MCF 10A (cell line): Measurements from ENCODE around the gene ZMIZ1. TPM values are rescaled to one million over a fixed set of nuclear protein-coding genes. Genes with fewer than 3 reads are reported as not detected.

Source experiments
- BruUV-seq: library from RNA; stranded (reverse); fragments of 400-500 nt; replicated peaks from 2 replicates; lab custom pipeline; 2021; lab: Mats Ljungman, UMichigan
- CTCF ChIA-PET: fragments of 300-600 bp; sonication (Branson Sonifier 250); formaldehyde crosslinking; extraction: SDS; loops from one replicate; lab custom pipeline; 2021; ENCODE audit warnings: antibody characterized with exemption, inconsistent platforms; lab: Yijun Ruan, JAX
- POLR2A ChIA-PET: fragments of 300-600, 350-650 bp; sonication (Branson Sonifier 250); formaldehyde crosslinking; extraction: SDS; loops from one replicate; lab custom pipeline; 2020; ENCODE audit warnings: antibody characterized with exemption, inconsistent platforms; lab: Yijun Ruan, JAX
- DNase-seq: peaks from one replicate; pipeline ENCODE4 v3.0.0-alpha.2; 2018; ENCODE audit not compliant: unreplicated experiment
- H3K27ac Mint-ChIP-seq: one replicate; pipeline ENCODE4 v1.8.0; 2022; ENCODE audit warnings: mild to moderate bottlenecking, low read depth, mixed read lengths; ENCODE audit not compliant: unreplicated experiment
- H3K27me3 Mint-ChIP-seq: one replicate; pipeline ENCODE4 v1.8.0; 2022; ENCODE audit warnings: mixed read lengths; ENCODE audit not compliant: insufficient read depth, unreplicated experiment
- H3K36me3 Mint-ChIP-seq: one replicate; pipeline ENCODE4 v1.8.0; 2022; ENCODE audit warnings: mild to moderate bottlenecking, moderate library complexity, mixed read lengths; ENCODE audit not compliant: insufficient read depth, unreplicated experiment
- H3K4me1 Mint-ChIP-seq: one replicate; pipeline ENCODE4 v1.8.0; 2022; ENCODE audit warnings: mixed read lengths; ENCODE audit not compliant: insufficient read depth, unreplicated experiment
- H3K4me3 Mint-ChIP-seq: one replicate; pipeline ENCODE4 v1.8.0; 2022; ENCODE audit warnings: mild to moderate bottlenecking, moderate library complexity, mixed read lengths; ENCODE audit not compliant: unreplicated experiment
- H3K9me3 Mint-ChIP-seq: one replicate; pipeline ENCODE4 v1.8.0; 2022; ENCODE audit warnings: mixed read lengths; ENCODE audit not compliant: unreplicated experiment
- CTCF ChIP-seq: fragments of 200-600 bp; IDR thresholded peaks from one replicate; pipeline ENCODE4 v1.8.0; 2022; ENCODE audit warnings: antibody characterized with exemption, mild to moderate bottlenecking; ENCODE audit not compliant: unreplicated experiment
- intact Hi-C: fragments of 100-400 bp; cut with micrococcal nuclease; formaldehyde crosslinking; loops from 2 replicates; pipeline ENCODE4 v1.14.1; 2022
- total RNA-seq: library from RNA; stranded (reverse); gene quantifications from 2 replicates; pipeline ENCODE4 v1.2.3, GENCODE V29; 2022

The ZMIZ1 gene
- total RNA-seq, 1 experiment from 2014 or later, result 15.5 TPM

- Mint-ChIP-seq H3K27me3 (no peaks in the 10 kb centered on the region), H3K36me3 (peaks cover 67% of the 10 kb centered on the region)
Measured at GRCh38 chr10:79353726-79354125, 285.0 kb downstream of the ZMIZ1 start.

GRCh38 chr10:79354141-79354540, 285.4 kb downstream of the ZMIZ1 start:
- H3K4me3 Mint-ChIP-seq, result no peak overlapping the region
- peaks cover 63% of the 10 kb centered on the region for H3K36me3 Mint-ChIP-seq

More at GRCh38 chr10:79353726-79354125, 285.0 kb downstream of the ZMIZ1 start:
- no peak overlapping the region for H3K27ac Mint-ChIP-seq
- H3K9me3 Mint-ChIP-seq, result no peaks in the 10 kb centered on the region
- no peak for DNase-seq
- CTCF ChIA-PET, result interaction anchor here (0.6 to 1.1 kb wide), 2 partner anchors 9 to 12 kb away, joined by 3 to 4 read pairs; no protein-coding TSS in a partner anchor
- no TSS peak for BruUV-seq
- no peak for TF ChIP-seq CTCF
- POLR2A ChIA-PET, result no interaction called here
- peaks cover 5% of the 10 kb centered on the region for H3K4me1 Mint-ChIP-seq
- H3K4me3 Mint-ChIP-seq, result no peak overlapping the region
- intact Hi-C loops, result no loop called here

GRCh38 chr10:79354615-79355014, 285.8 kb downstream of the ZMIZ1 start:
- Mint-ChIP-seq H3K4me1 (peaks cover 5% of the 10 kb centered on the region), H3K36me3 (peaks cover 61% of the 10 kb centered on the region), H3K9me3 (no peaks in the 10 kb centered on the region), H3K27me3 (no peaks in the 10 kb centered on the region), H3K4me3 (no peak overlapping the region), H3K27ac (no peak overlapping the region)
- CTCF ChIA-PET, result interaction anchor here (1.1 kb wide), 1 partner anchor 10 kb away, joined by 3 read pairs; no protein-coding TSS in a partner anchor
- intact Hi-C loops, result no loop called here
- TF ChIP-seq CTCF, result no peak
- BruUV-seq, result no TSS peak
- no peak for DNase-seq
- POLR2A ChIA-PET, result interaction anchor here (1.1 kb wide), 1 partner anchor 126 kb away, joined by 3 read pairs; no protein-coding TSS in a partner anchor

More at GRCh38 chr10:79354141-79354540, 285.4 kb downstream of the ZMIZ1 start:
- intact Hi-C loops, result no loop called here
- Mint-ChIP-seq H3K4me1 (peaks cover 5% of the 10 kb centered on the region), H3K27ac (no peak overlapping the region), H3K27me3 (no peaks in the 10 kb centered on the region), H3K9me3 (no peaks in the 10 kb centered on the region)
- ChIA-PET POLR2A (no interaction called here), CTCF (interaction anchor here (1.1 kb wide), 1 partner anchor 10 kb away, joined by 3 read pairs; no protein-coding TSS in a partner anchor)
- no peak for TF ChIP-seq CTCF
- no peak for DNase-seq
- TSS peak; percentile 6 for BruUV-seq

- peaks cover 52% of the 10 kb centered on the region for H3K36me3 Mint-ChIP-seq
- no peaks in the 10 kb centered on the region for H3K4me1 Mint-ChIP-seq
- H3K4me3 Mint-ChIP-seq, result no peak overlapping the region
- H3K27me3 Mint-ChIP-seq, result peaks cover 3% of the 10 kb centered on the region
- ChIA-PET POLR2A (interaction anchor here (1.1 kb wide), 1 partner anchor 125 kb away, joined by 3 read pairs; no protein-coding TSS in a partner anchor), CTCF (no interaction called here)
- TF ChIP-seq CTCF, result no peak
- no peak for DNase-seq
- H3K9me3 Mint-ChIP-seq, result no peaks in the 10 kb centered on the region
- no peak overlapping the region for H3K27ac Mint-ChIP-seq
- BruUV-seq, result no TSS peak
- intact Hi-C loops, result no loop called here
Measured at GRCh38 chr10:79355420-79356017, 286.8 kb downstream of the ZMIZ1 start.
